LNCAP (cell line): ENCODE data around the gene GPR179.
A peak's percentile ranks its signal among the peaks of the same experiment; 100 is the strongest.

Experiments used
- TF ChIP-seq, protein P1 (sequence below): fragments of 450-650 bp; IDR thresholded peaks from 2 replicates; pipeline ENCODE4 v1.5.1; 2017; ENCODE audit warnings: mild to moderate bottlenecking

The GPR179 gene

DNA sequence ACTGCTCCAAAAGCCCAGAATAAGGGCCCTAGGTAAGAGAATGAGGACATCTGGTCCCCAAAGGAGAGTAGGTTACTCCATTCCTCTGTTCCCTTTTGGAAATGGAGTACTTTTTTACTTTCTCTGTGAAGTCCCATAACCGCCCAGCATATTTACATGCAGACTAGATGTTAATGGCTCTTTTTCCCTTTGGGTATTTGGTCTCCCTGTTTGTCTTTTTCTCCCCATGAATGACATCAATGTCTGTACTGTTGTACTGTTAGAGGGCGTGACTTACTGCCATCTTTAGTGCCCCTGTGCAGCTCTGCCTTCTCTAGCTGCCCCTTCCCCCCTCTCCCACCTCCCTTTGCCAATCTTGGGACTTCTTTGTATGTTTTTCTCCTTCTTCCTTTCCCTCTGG, 19.0 kb downstream of the GPR179 start:
- TF ChIP-seq, protein P1, sequence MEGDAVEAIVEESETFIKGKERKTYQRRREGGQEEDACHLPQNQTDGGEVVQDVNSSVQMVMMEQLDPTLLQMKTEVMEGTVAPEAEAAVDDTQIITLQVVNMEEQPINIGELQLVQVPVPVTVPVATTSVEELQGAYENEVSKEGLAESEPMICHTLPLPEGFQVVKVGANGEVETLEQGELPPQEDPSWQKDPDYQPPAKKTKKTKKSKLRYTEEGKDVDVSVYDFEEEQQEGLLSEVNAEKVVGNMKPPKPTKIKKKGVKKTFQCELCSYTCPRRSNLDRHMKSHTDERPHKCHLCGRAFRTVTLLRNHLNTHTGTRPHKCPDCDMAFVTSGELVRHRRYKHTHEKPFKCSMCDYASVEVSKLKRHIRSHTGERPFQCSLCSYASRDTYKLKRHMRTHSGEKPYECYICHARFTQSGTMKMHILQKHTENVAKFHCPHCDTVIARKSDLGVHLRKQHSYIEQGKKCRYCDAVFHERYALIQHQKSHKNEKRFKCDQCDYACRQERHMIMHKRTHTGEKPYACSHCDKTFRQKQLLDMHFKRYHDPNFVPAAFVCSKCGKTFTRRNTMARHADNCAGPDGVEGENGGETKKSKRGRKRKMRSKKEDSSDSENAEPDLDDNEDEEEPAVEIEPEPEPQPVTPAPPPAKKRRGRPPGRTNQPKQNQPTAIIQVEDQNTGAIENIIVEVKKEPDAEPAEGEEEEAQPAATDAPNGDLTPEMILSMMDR, result no peak

GRCh38 chr17:38324141-38324697, 19.5 kb downstream of the GPR179 start:
- TF ChIP-seq, protein P1, result no peak

GRCh38 chr17:38322897-38323296, 20.9 kb downstream of the GPR179 start:
- TF ChIP-seq, protein P1, result no peak

DNA sequence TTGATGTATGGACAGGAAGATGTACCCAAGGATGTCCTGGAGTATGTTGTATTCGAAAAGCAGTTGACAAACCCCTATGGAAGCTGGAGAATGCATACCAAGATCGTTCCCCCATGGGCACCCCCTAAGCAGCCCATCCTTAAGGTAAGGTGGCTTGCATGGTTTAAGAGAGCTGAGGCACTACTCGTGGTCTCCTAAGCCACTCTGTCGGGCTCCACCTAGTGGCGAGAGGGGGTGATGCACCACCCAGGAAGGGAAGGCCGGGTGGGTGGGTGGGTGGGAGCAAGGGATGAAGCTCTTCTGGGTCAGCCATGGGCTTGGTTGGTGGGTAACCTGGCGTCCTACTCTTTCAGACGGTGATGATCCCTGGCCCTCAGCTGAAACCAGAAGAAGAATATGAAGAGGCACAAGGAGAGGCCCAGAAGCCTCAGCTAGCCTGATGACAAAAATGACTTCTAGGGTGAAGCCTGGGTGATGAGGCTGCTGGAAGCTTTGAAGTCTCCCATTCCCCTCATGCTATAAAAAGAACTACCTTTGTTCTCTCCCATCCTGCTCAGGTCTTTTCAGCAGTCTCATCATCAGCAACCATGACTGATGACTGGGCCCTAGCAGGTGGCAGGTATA, 21.5 kb downstream of the GPR179 start:
- TF ChIP-seq, protein P1, result peak; percentile 80

- TF ChIP-seq, protein P1, result no peak
These were observed 23.3 kb downstream of the GPR179 start for GRCh38 chr17:38320482-38320881.

- TF ChIP-seq, protein P1, result no peak
These were observed 26.7 kb downstream of the GPR179 start for GRCh38 chr17:38317081-38317480.

- TF ChIP-seq, protein P1, result no peak
These were observed 28.3 kb downstream of the GPR179 start for GRCh38 chr17:38315497-38315896.
